HG02973 (cell line): ENCODE data around the gene MRPL55.

ENCODE experiments used
- ATAC-seq: cut with Tn5 transposase; IDR thresholded peaks from one replicate; pipeline ENCODE4 v1.9.1; 2021; ENCODE audit warnings: moderate library complexity; ENCODE audit not compliant: unreplicated experiment

Gene MRPL55

DNA sequence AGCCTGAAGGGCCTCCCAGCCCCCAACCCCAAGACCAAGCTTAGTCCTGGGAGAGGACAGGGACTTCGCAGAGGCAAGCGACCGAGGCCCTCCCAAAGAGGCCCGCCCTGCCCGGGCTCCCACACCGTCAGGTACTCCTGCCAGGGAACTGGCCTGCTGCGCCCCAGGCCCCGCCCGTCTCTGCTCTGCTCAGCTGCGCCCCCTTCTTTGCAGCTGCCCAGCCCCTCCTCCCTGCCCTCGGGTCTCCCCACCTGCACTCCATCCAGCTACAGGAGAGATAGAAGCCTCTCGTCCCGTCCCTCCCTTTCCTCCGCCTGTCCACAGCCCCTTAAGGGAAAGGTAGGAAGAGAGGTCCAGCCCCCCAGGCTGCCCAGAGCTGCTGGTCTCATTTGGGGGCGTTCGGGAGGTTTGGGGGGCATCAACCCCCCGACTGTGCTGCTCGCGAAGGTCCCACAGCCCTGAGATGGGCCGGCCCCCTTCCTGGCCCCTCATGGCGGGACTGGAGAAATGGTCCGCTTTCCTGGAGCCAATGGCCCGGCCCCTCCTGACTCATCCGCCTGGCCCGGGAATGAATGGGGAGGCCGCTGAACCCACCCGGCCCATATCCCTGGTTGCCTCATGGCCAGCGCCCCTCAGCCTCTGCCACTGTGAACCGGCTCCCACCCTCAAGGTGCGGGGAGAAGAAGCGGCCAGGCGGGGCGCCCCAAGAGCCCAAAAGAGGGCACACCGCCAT, 48.5 kb downstream of the MRPL55 start:
- ATAC-seq = no peak

DNA sequence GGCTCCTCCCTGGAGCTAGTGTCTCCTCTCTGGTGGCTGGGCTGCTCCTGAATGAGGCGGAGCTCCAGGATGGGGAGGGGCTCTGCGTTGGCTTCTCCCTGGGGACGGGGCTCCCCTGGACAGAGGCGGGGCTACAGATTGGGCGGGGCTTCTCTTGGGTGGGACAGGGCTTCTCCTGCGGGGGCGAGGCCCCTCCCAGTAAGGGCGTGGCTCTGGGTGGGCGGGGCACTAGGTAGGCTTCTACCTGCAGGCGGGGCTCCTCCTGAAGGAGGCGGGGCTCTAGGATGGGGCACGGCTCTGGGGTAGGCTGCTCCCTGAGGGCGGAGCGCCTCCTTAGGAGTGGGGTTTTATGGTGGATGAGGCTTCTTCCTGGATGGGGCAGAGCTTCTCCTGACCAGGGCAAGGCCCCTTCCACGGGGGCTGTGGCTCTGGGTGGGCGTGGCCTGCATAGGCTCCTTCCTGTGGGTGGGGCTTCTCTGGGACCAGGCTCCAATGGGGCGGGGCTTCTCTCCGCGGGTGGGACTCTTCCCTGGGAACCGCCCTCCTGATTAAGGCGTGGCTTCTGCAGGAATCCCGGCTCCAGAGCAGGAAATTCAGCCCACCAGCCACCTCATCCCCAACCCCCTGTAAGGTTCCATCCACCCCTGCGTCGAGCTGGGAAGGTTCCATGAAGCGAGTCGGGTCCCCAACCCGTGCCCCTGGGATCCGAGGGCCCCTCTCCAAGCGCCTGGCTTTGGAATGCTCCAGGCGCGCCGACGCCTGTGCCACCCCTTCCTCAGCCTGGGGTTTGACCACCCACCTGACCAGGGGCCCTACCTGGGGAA, 49.3 kb downstream of the MRPL55 start:
- ATAC-seq = no peak

DNA sequence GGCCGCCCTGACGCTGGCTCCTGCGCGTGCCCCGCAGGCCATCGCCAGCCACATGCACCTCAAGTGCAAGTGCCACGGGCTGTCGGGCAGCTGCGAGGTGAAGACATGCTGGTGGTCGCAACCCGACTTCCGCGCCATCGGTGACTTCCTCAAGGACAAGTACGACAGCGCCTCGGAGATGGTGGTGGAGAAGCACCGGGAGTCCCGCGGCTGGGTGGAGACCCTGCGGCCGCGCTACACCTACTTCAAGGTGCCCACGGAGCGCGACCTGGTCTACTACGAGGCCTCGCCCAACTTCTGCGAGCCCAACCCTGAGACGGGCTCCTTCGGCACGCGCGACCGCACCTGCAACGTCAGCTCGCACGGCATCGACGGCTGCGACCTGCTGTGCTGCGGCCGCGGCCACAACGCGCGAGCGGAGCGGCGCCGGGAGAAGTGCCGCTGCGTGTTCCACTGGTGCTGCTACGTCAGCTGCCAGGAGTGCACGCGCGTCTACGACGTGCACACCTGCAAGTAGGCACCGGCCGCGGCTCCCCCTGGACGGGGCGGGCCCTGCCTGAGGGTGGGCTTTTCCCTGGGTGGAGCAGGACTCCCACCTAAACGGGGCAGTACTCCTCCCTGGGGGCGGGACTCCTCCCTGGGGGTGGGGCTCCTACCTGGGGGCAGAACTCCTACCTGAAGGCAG, 50.0 kb downstream of the MRPL55 start:
- ATAC-seq = no peak

DNA sequence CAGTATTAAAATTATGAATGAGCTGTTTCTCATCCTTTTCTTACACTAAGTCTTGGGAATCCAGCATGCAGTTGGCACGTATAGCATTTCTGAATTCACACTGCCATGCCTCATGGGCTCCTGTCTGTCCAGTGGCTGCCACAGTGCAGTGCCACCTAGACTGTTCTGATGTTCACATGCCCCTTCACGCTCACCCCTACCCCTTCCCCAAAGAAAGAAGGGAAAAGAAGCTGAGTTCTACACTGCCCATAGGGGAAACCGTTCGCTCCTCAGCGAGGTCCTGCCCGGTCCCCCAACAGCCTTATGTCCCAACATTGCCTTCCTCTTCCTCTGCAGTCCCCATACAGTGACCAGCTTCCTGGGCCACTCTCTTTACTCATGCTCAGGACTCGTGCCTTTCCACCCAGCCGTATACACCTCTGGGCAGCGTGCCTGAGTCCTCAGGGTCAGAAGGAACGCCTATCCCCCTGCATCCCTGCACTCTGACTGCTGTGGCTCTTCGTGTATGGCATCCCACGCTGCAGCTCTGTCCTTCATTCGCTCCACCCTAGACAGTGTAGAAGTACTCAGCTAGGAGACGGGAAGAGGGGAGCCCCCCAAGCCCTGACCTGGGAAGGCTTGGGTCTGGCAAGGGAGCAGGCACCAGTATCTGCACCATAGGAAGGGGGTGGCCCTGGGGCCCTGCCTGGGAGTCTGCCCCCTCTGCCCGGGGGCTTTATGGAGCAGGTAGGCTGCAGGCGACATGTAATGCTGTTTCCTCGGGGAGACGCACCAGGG, 50.7 kb downstream of the MRPL55 start:
- no peak for ATAC-seq
